ENCODE results near the gene MINPP1.

MINPP1 gene

DNA sequence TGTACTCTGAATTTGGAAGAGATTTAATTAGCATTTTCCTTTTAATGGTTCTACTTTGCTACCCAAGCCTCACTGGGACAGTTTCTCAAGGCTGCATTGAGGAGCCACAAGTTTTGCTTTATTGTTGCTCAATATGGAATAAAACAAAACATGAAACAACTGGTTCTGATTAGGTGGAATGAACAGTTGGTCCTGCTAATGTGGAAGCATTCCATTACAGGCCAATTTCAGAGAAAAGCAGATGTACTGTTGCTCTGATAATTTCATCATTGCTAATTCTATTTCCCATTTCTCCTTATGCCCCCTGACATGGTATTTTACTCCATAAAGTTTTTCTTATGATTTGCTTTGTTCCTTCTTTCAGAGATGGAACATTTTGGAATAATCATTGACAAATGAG is 89.0 kb downstream of the MINPP1 start:
- Histone ChIP-seq H3K4me1 (ENCODE audit: control insufficient read depth, insufficient read depth, low read length) (no peaks in the 10 kb centered on the region; the same call in 1 of the 2 replicates), H3K27ac (ENCODE audit: low read depth, low read length) (no peak overlapping the region), H3K4me3 (ENCODE audit: low read depth, low read length) (no peak overlapping the region), H3K36me3 (ENCODE audit: control insufficient read depth, insufficient read depth, low read length) (no peaks in the 10 kb centered on the region), H3K27me3 (ENCODE audit: control insufficient read depth, insufficient read depth, low read length) (no peaks in the 10 kb centered on the region), H3K9me3 (ENCODE audit: control insufficient read depth, insufficient read depth, low read depth, low read length) (no peaks in the 10 kb centered on the region), H3K9ac (ENCODE audit: low read length) (no peak overlapping the region)

DNA sequence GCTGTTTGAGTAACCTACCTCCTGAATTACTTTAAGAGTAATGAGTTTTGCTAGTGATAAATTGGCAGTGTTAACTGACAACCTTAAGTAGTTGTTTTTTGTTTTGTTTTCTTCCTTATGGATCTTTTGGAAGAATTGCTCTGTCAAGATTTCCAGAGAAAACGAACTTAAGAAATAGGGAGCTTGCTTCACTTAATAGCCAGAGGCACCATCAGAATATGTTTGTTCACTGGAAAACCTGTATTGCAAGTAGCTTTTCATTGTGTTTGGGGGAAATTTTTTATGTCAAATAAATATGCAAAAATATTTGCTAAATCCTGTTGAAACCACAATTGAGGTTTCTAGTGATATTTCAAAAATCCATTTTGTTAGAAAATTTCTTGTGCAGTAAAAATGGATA is 89.5 kb downstream of the MINPP1 start:
- H3K9me3 ChIP-seq (ENCODE audit: control insufficient read depth, insufficient read depth, low read depth, low read length): no peaks in the 10 kb centered on the region
- no peak overlapping the region for H3K27ac ChIP-seq (ENCODE audit: low read depth, low read length)
- H3K27me3 ChIP-seq (ENCODE audit: control insufficient read depth, insufficient read depth, low read length): no peaks in the 10 kb centered on the region
- no peak overlapping the region for H3K9ac ChIP-seq (ENCODE audit: low read length)
- H3K4me1 ChIP-seq (ENCODE audit: control insufficient read depth, insufficient read depth, low read length): no peaks in the 10 kb centered on the region; the same call in 1 of the 2 replicates
- H3K4me3 ChIP-seq (ENCODE audit: low read depth, low read length): no peak overlapping the region
- H3K36me3 ChIP-seq (ENCODE audit: control insufficient read depth, insufficient read depth, low read length): no peaks in the 10 kb centered on the region

DNA sequence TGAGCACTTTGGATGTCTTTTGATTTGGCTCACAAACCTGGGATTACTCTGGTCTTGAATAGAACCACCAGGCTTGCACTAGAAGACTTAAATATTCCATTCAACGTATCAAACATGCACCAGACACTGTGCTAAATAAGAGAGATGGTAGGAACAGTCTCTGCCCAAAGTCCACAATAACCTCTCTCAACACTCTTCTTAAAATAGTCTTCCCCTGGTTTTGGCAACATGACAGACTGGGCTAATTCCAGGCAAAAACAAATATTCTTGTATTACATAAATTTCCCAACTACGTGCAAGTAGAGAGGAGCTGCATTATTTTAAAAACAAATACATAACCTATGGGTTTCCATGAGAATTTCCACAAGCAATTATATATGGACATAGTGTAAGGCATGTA is 90.2 kb downstream of the MINPP1 start:
- Histone ChIP-seq H3K27ac (ENCODE audit: low read depth, low read length) (no peak overlapping the region), H3K9me3 (ENCODE audit: control insufficient read depth, insufficient read depth, low read depth, low read length) (no peaks in the 10 kb centered on the region), H3K9ac (ENCODE audit: low read length) (no peak overlapping the region), H3K4me1 (ENCODE audit: control insufficient read depth, insufficient read depth, low read length) (no peaks in the 10 kb centered on the region; the same call in 1 of the 2 replicates), H3K27me3 (ENCODE audit: control insufficient read depth, insufficient read depth, low read length) (no peaks in the 10 kb centered on the region), H3K4me3 (ENCODE audit: low read depth, low read length) (no peak overlapping the region), H3K36me3 (ENCODE audit: control insufficient read depth, insufficient read depth, low read length) (no peaks in the 10 kb centered on the region)

DNA sequence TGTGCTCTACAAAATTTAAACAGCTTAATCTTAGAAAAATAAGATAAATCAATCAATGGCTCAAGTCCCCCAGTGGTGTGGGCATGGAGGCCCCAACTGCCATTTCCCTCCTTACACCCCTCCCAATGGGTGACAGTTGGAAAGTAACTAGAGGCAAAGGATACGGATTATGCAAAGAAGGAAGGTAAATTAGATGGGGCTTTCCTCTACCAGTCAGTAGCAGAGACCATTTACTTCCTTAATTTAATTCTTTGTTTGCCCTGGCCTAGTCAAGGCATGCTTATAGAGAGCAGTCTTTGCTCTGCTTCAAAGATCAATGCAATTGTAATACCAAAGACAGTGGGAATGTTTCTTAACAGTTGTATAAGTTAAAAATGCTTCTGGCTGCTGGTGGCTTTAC is 91.7 kb downstream of the MINPP1 start:
- Histone ChIP-seq H3K27ac (ENCODE audit: low read depth, low read length) (no peak overlapping the region), H3K36me3 (ENCODE audit: control insufficient read depth, insufficient read depth, low read length) (no peaks in the 10 kb centered on the region), H3K9ac (ENCODE audit: low read length) (no peak overlapping the region), H3K4me3 (ENCODE audit: low read depth, low read length) (no peak overlapping the region), H3K9me3 (ENCODE audit: control insufficient read depth, insufficient read depth, low read depth, low read length) (no peaks in the 10 kb centered on the region), H3K27me3 (ENCODE audit: control insufficient read depth, insufficient read depth, low read length) (no peaks in the 10 kb centered on the region), H3K4me1 (ENCODE audit: control insufficient read depth, insufficient read depth, low read length) (no peaks in the 10 kb centered on the region; the same call in 1 of the 2 replicates)

DNA sequence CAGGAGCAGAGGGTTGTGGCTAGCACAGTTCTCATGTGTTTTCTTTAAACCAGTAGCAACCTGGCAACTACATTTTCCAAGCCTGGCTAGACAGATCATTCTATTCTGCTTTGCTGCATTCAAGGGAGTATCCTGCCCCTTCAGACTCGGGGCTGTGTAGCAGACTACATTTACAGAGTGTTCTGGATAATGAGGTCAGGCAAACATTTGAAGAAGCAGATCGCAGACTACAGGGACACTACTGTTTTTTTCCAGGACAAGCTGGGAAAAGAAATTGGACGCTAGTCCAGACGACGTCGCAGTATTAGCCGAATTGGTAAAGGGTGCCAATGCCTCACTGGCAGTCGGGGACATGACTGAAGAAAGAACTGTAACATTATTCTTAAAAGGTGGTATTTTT is 94.0 kb downstream of the MINPP1 start:
- Histone ChIP-seq H3K4me1 (ENCODE audit: control insufficient read depth, insufficient read depth, low read length) (no peaks in the 10 kb centered on the region; the same call in 1 of the 2 replicates), H3K27me3 (ENCODE audit: control insufficient read depth, insufficient read depth, low read length) (no peaks in the 10 kb centered on the region), H3K9me3 (ENCODE audit: control insufficient read depth, insufficient read depth, low read depth, low read length) (no peaks in the 10 kb centered on the region), H3K36me3 (ENCODE audit: control insufficient read depth, insufficient read depth, low read length) (no peaks in the 10 kb centered on the region), H3K4me3 (ENCODE audit: low read depth, low read length) (no peak overlapping the region), H3K9ac (ENCODE audit: low read length) (no peak overlapping the region), H3K27ac (ENCODE audit: low read depth, low read length) (no peak overlapping the region)

DNA sequence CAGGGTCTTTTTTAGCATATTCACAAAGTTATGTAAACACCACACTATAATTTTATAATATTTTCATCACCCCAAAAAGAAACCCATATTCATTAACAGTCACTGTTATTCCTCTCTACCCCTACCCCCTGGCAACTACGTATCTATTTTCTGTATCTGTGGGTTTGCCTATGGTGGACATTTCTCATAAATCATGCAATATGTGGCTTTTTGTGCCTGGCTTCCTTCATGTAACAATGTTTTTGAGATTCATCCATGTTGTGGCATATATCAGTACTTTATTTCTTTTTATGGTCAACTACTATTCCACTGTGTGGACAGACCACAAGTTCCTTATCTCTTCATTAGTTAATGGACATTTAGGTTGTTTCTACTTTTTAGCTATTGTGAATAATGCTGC is 95.9 kb downstream of the MINPP1 start:
- Histone ChIP-seq H3K9me3 (ENCODE audit: control insufficient read depth, insufficient read depth, low read depth, low read length) (no peaks in the 10 kb centered on the region), H3K9ac (ENCODE audit: low read length) (no peak overlapping the region), H3K36me3 (ENCODE audit: control insufficient read depth, insufficient read depth, low read length) (no peaks in the 10 kb centered on the region), H3K27ac (ENCODE audit: low read depth, low read length) (no peak overlapping the region), H3K4me3 (ENCODE audit: low read depth, low read length) (no peak overlapping the region), H3K4me1 (ENCODE audit: control insufficient read depth, insufficient read depth, low read length) (peaks cover 6% of the 10 kb centered on the region), H3K27me3 (ENCODE audit: control insufficient read depth, insufficient read depth, low read length) (no peaks in the 10 kb centered on the region)
